Chondrocyte (in vitro differentiated cells): ENCODE measurements around the gene TBC1D5. TPM values are rescaled to one million over a fixed set of nuclear protein-coding genes. Genes with fewer than 3 reads are reported as not detected.

Source experiments
- DNase-seq: peaks from one replicate; pipeline ENCODE4 v3.0.0; 2021; ENCODE audit warnings: mixed read lengths, low spot score
- H3K27ac Mint-ChIP-seq: one replicate; pipeline ENCODE4 v1.8.0; 2021; ENCODE audit warnings: mild to moderate bottlenecking, moderate library complexity, mixed read lengths; ENCODE audit not compliant: unreplicated experiment
- H3K27me3 Mint-ChIP-seq: 2 replicates; pipeline ENCODE4 v1.8.0; 2021; ENCODE audit warnings: low read depth, mixed read lengths
- H3K36me3 Mint-ChIP-seq: 2 replicates; pipeline ENCODE4 v1.8.0; 2021; ENCODE audit warnings: low read depth, mixed read lengths
- H3K4me1 Mint-ChIP-seq: 2 replicates; pipeline ENCODE4 v1.8.0; 2021; ENCODE audit warnings: low read depth, mild to moderate bottlenecking, mixed read lengths
- H3K4me3 Mint-ChIP-seq: one replicate; pipeline ENCODE4 v1.8.0; 2021; ENCODE audit warnings: mild to moderate bottlenecking, moderate library complexity, mixed read lengths; ENCODE audit not compliant: unreplicated experiment
- H3K9me3 Mint-ChIP-seq: 2 replicates; pipeline ENCODE4 v1.8.0; 2021; ENCODE audit warnings: low read depth, mixed read lengths
- total RNA-seq: library from RNA; stranded (reverse); gene quantifications from 3 replicates; pipeline ENCODE4 v1.2.1, GENCODE V29; 2021
- TF ChIP-seq, protein P1 (sequence below): fragments of 200-600 bp; sonication (generic); IDR thresholded peaks from 2 replicates; pipeline ENCODE4 v1.5.0; 2021; ENCODE audit warnings: antibody characterized with exemption, mild to moderate bottlenecking, moderate library complexity

The TBC1D5 gene
- total RNA-seq, 1 donor from 2014 or later = 44.6 TPM

DNA sequence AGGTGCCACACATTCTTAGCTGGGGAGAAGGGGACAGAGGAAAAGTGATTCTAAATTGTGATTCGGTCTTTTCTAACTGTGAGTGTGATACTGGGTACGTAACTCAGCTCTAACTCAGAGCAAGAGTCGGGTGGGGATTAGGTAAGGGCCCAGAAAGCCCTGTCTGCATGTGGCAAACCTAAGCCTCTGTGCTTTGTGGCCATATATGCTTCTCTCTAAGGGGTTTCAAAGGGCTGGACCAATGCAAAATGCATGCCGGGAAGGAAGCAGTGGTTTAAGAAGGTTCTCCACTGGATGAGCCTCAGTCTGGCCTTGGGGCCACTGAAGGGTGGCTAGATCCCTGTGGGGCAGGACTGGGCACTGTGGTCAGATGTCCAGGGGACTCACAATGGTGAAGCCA, 581.8 kb downstream of the TBC1D5 start:
- Mint-ChIP-seq H3K27ac (no peak overlapping the region), H3K9me3 (no peaks in the 10 kb centered on the region), H3K27me3 (no peaks in the 10 kb centered on the region), H3K4me3 (no peak overlapping the region), H3K4me1 (peaks cover 9% of the 10 kb centered on the region), H3K36me3 (peaks cover 7% of the 10 kb centered on the region)
- TF ChIP-seq, protein P1, sequence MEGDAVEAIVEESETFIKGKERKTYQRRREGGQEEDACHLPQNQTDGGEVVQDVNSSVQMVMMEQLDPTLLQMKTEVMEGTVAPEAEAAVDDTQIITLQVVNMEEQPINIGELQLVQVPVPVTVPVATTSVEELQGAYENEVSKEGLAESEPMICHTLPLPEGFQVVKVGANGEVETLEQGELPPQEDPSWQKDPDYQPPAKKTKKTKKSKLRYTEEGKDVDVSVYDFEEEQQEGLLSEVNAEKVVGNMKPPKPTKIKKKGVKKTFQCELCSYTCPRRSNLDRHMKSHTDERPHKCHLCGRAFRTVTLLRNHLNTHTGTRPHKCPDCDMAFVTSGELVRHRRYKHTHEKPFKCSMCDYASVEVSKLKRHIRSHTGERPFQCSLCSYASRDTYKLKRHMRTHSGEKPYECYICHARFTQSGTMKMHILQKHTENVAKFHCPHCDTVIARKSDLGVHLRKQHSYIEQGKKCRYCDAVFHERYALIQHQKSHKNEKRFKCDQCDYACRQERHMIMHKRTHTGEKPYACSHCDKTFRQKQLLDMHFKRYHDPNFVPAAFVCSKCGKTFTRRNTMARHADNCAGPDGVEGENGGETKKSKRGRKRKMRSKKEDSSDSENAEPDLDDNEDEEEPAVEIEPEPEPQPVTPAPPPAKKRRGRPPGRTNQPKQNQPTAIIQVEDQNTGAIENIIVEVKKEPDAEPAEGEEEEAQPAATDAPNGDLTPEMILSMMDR = no peak
- DNase-seq = no peak

DNA sequence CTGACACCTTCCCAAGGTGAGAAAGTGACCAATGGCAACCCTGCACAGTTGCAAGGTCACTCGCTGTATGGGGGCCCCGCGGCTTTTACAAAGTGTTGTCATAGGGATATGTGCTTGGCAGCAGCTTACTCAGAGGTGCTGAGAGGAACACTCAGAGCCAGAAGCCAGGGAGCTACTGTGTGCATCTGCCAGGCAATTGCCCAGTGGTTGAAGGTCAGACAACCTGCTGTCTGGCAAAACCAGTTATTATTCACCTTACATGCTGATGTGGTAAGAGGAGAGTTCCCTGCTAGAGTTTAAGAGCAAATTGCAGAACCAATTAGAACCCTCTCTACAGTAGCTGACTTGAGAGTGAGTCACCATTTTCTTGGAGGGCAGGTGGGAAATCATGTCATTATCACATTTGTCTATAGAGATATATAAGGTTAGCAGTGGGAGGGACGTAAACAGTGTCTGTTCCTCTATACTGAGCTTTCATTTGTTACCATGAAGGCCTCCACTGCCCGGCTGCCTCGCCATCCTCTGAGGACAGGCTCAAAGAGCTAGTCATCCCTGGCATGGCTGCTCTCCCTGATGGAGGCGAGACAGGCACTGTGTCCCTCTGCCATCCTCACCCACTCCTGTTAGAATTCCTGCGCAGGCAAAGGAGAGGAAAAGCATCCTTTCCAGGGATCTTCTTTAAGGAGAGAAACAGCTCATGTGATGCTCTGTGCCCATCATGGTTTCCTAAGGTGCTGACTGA, 583.3 kb downstream of the TBC1D5 start:
- TF ChIP-seq, protein P1 = no peak
- peaks cover 12% of the 10 kb centered on the region for H3K36me3 Mint-ChIP-seq
- DNase-seq = no peak
- H3K9me3 Mint-ChIP-seq = no peaks in the 10 kb centered on the region
- no peaks in the 10 kb centered on the region for H3K27me3 Mint-ChIP-seq
- H3K4me1 Mint-ChIP-seq = peaks cover 9% of the 10 kb centered on the region
- H3K4me3 Mint-ChIP-seq = no peak overlapping the region
- no peak overlapping the region for H3K27ac Mint-ChIP-seq

DNA sequence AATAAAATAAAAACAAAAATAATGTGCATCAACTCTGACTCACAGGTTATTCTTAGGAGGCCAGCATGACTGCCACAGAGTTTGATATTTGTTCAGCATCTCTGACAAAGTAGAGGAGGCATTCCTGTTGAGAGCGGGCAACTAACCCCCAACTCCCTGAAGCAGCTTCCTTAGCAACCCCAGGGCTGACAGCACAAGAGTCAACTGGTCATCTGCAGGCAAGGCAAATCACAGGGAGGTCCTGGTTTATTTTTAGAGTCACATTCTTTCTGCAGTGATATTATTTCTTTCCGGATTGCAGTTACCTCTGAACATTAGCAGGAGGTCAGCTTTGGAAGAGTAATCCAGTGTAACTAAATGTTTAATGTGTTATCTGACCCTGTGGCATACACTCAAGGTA, 584.7 kb downstream of the TBC1D5 start:
- Mint-ChIP-seq H3K9me3 (peaks cover 6% of the 10 kb centered on the region), H3K36me3 (peaks cover 21% of the 10 kb centered on the region), H3K27me3 (no peaks in the 10 kb centered on the region), H3K4me3 (no peak overlapping the region), H3K27ac (no peak overlapping the region), H3K4me1 (peaks cover 9% of the 10 kb centered on the region)
- no peak for DNase-seq
- TF ChIP-seq, protein P1 = no peak

DNA sequence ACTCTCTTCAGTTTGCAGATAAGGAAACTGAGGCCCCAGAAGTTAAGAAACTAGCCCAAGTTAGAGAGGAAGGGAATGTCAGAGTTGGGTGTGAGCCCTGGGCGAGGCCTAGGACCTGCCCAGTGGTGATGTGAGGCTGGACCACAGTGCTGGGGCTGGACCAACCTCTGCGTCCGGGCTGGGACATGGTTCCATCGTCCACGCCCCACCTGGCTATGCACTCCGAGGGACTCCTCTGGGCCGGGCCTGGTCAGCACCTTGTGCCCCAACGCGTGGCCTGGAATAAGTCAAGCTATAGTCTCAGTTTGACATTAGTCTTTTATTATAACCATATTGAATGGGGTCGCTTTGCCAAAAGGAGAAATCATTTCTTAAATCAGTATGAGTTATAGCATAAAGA, 585.6 kb downstream of the TBC1D5 start:
- H3K4me1 Mint-ChIP-seq = peaks cover 9% of the 10 kb centered on the region
- no peaks in the 10 kb centered on the region for H3K27me3 Mint-ChIP-seq
- peaks cover 23% of the 10 kb centered on the region for H3K36me3 Mint-ChIP-seq
- no peak overlapping the region for H3K27ac Mint-ChIP-seq
- DNase-seq = no peak
- TF ChIP-seq, protein P1 = no peak
- peaks cover 6% of the 10 kb centered on the region for H3K9me3 Mint-ChIP-seq
- H3K4me3 Mint-ChIP-seq = no peak overlapping the region

DNA sequence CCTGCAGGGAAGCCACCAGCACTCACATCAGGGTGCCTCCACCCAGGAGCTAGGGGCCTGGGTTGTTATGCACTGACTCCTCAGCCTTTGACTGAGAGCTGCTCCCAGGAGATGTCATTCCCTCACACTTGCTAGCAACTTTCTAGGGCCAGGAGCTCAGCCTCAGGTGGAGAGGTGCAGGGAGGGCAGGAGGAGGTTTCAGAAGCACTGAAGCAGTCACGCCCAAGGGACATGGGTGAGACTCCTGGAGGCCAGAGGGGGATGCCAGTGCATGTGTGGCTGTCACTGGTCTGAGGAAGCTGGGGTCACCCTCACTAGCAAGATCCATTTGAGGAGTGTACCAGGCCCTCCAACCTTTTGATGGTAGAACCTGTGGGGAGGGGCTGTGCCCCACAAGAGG, 586.5 kb downstream of the TBC1D5 start:
- H3K9me3 Mint-ChIP-seq = peaks cover 6% of the 10 kb centered on the region
- TF ChIP-seq, protein P1 = no peak
- no peak for DNase-seq
- peaks cover 9% of the 10 kb centered on the region for H3K4me1 Mint-ChIP-seq
- H3K4me3 Mint-ChIP-seq = no peak overlapping the region
- H3K27ac Mint-ChIP-seq = no peak overlapping the region
- H3K27me3 Mint-ChIP-seq = no peaks in the 10 kb centered on the region
- H3K36me3 Mint-ChIP-seq = peaks cover 23% of the 10 kb centered on the region
